NCI-H345 treated with DMSO at 0.1 percent for 48 hours (cell line): ENCODE data around the gene ZFAND3.

Experiments
- DNase-seq: peaks from one replicate; lab custom pipeline; 2025; ENCODE audit not compliant: unreplicated experiment; lab: John Stamatoyannopoulos, UW

The ZFAND3 gene

DNA sequence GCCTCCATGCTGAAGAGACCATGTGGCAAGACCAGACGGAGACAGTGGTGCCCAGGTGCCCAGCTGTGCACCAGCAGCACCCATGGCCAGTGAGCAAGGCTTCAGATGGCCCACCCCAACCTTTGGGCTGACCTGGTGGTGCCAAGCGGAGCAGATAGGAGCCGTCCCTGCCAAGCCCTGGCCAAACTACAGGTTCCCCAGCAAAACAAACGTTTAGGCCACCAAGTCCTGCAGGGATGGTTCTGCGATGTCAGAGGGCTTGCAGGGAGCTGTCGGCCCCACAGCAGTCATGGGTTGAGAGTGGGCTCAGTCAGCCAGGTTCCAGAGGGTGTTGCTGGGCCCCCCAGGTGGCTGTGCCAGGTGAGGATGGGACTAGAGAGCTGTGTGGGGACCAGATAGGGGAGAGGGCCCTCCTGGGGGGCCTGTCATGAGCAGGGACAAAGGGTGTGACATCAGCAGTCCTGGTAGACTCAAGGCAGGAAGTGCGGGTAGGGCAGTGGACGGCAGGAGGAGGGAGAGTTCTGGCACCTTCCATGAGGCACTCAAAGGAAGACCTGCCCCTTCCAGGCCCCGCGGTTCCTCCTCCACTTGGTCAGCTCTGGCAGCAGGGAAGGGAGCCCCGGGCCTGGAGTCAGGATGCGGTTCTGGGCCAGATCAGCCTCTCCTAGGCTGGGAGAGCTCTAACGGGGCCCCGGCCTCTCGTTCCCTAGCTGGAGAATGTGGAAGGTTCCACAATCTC is 342.4 kb downstream of the ZFAND3 start:
- DNase-seq, result no peak

DNA sequence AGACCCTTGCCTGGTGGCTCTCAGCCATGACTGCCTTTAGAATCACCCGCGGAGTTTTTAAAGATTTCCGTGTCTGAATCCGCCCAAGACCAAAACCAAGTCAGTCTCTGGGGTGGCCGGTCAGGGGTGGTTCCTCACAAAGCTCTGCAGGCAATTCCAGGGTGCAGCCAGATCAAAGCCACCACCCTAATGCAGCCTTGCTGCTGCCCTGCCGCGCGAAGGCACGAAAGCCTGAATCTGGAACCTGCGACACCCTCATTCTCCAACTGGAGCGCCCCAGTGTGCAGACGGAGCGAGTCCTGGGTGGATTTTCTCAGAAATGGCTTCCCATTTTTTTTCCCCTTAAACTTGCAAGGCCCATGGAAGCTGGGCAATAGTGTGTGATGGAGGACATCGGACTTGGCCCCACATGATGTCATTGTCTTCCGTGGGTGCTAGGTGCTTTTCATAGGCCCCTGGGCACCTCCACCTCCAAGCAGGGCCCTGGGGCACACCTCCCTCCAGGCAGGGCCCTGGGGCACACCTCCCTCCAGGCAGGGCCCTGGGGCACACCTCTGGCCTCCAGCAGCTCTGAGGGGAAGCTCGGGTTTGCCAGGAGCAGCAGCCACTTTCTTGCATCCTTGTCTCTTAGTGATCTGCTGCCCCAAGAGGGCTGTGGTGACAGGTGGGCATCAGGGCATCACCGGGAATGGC is 343.1 kb downstream of the ZFAND3 start:
- no peak for DNase-seq

DNA sequence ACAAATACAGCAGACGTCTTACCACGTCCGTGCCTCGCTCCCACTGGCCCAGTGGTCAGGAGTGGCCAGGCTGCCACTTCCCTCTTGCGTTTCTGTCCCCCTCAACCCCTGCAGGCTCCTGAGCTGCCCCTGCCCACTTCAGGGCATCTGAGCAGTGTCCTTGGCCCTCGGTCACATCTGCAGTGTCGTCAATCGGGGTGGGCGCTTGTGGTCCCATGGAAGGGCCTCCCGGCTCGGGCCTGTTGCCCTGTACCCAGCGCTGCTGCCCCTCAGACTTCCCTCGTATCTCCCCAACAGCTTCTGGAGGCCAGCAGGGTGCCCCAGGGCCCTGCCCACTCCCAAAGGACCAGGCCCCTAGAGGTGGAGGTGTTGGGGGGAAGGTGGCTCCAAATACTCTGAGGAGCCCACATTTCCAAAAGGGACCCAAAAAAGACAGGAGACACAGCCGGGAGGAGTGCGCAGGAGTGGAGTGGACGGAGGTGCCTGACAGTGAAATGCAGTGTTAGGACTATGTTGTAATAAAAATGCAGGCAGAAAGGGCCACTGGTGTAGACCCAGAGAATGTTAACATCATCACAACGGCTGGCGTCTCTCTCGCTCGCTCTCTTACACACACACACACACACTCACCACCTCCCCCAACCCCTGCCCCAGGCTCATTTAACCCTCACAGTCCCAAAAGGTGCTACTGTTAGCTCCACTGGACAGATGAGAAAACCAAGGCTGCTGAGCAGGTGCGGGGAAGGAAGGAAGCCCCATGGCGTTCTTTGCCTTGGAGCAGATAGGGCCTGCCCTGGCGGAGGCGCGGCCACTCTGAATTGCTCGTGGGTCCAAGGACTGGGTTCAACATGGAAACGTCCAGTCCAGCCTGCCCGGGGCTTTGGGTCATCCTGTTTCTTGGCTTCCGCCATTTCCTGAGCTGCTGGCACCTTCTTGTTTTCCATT is 343.9 kb downstream of the ZFAND3 start:
- no peak for DNase-seq

DNA sequence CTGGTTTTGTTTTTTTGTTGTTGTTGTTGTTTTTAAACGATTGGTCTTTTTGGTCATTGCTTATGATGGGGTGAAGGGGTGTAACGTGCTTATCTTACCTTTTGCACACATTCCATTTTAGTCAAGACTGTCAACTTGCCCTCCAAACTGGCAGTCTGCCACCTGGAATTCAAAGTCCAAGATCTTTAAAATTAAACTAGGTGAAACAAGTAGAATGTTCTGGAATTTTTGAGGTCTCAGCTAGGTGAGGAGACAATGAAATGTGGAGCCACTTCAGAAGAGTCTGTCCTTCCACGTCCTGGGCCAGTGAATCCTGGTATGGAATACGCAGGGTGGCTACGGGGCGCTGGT is 344.6 kb downstream of the ZFAND3 start:
- no peak for DNase-seq

DNA sequence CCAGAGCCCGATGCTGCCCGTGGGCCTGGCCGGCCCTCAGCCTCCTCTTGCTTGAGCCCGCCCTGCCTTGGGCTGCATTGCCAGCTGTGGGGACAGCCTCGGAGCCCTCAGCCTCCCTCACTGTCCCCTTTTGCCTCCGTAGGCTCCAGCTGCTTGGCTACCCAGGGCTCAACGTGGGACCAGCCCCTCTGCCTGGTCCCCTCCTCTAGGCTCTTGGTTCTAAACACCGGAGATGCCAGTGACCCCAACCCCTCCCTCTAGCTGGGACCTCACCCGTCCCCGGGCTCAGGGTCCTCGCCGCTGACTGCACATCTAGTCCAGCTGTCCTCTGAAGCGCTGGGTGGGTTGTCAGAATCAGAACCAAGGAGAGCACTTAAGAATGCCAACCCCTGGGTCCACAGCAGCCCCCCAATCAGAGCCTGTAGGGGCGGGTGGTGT is 345.2 kb downstream of the ZFAND3 start:
- no peak for DNase-seq

DNA sequence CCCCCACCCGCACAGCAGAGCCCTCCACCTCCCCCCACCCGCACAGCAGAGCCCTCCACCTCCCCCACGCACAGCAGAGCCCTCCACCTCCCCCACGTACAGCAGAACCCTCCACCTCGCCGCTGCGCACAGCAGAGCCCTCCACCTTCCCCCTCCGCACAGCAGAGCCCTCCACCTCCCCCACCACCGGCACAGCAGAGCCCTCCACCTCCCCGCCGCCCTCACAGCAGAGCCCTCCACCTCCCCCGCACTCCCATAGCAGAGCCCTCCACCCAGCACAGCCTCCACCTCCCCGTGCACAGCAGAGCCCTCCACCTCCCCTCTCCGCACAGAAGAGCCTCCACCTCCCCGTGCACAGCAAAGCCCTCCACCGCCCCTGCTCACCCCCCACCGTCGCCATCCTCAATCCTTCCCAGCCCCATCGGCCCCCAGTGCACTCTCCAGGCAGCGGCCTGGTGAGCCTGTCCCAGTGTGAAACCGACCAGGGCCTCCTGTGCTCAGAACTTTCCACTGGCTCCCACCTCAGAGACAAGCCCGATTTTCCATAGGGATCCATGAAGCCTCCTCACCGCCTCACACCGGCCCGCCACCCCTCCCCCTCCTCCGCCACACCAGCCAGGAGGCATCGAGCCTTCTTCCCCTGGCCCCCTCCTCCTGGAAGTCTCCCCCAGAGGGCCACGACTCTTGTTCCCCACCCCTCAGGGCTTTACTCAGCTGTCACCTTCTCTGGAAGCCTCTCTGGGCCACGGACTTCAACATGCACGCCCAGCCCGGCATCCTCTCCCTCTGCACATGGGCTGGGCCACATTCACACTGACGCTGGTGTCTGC is 347.1 kb downstream of the ZFAND3 start:
- no peak for DNase-seq

DNA sequence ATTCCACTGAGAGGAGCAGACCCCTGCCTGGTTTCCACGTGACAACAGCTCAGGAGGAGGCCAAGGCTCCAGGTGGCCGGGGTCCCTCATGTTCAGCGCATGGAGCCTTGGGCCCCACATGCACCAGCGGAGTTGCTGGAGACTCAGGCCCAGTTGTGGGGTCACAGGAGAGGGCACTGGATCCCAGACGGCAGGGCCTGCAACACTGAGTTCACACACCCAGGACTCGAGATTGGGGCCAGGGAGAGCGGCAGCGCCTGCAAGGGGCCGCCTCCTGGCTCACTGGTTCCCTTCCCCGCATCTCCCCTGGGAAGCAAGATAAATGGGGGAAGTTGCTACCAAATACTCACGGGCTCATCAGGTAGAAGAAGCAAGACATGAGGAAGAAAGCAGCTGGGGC is 348.1 kb downstream of the ZFAND3 start:
- no peak for DNase-seq

DNA sequence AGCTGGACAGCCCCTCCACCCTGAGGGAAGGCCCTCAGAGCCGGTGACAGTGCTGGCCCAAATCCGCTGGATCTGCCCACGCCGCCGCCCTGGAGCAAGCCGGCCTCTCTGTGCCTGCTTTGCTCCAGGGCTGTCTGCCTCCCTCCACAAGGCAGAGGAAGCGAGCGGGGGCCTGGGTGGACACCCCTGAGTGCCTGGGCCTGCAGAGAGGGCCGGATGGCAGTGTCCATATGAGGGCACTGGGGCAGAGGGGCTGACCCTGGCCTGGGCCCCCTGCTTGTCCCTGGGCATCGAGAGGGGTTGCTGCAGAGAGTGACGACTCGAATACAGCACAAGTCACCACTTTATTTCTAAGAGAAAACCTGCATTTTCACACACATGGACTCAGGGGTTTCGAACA is 348.6 kb downstream of the ZFAND3 start:
- DNase-seq, result no peak

DNA sequence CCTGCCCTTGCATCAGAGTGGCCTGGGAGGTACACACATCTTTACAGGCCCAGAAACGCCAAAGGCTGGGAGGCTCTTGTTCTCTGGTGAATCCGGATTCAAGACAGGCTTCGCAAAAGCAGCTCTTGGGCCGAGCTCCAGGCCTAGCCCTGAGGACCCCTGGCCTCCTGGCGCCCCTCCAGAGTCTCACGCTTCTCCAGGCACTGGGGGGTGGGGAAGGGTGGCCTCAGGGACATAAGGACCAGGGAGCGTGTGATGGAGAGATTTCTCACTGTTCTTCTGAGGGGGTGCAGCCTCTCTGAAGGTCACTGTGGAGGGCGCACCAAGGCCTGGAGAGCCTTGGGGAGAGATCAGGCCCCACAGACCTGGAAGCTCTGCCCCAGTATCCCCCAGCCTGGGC is 349.2 kb downstream of the ZFAND3 start:
- no peak for DNase-seq

DNA sequence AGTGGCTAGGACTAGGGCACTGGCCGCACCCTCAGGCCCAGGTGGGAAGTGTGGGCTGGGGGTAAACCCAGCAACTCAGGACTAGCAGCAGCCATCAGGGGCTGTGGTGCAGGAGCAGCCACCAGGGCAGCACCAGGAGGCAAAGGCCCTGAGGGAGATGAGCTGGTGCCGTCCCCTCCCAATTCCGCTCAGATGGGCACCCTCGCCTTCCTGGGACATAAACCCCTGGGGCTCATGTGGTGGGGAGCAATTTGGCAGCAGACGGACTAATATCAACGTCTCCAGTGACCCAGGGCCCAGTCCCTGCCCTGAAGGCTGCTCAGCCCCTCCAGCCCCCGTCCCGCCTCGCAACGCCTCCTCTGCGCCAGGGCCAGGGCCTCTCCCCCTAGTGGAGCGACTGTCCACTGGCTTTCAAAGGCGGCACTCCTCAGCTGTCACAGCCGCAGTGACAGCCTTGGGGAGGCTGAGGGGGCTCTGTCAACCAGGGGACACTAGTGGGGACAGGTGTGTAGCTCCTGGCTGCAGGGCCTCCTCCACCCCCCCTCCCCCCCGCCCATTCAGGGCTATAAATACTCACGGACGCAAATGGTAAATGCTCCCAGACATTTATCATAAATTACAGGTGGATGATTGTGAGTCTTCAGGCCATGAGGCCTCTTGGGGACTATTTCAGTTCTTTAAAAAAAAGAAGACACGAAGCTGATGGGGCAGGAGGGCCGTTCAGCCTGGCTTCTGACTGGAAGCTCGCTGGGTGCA is 349.9 kb downstream of the ZFAND3 start:
- peak; percentile 64 for DNase-seq

DNA sequence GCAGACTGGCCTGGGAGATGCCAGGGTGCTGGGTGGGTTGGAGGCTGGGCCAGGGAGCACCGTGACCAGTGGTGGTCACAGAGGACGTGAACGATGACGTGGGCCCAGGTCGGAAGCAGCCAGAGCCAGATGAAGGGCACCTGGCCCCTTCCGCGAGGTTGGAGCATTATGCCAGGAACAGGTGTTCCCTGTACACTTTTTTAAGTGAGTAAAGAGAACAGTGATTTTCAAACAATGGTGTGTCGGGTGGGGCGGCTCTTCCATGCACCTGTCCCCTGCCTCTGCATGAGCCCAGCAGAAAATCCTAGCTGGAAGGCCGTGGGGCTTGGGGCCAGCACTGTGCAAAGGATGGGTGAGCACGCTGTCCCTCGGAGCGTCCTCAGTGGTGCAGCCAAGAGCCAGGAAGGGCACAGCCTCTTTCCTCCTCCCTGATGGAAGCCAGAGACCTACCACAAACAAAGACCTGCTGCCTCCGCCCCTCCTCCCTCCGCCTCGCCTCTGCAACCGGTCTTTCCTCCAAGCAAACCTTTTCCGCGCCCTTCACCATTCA is 350.5 kb downstream of the ZFAND3 start:
- peak; percentile 72 for DNase-seq

DNA sequence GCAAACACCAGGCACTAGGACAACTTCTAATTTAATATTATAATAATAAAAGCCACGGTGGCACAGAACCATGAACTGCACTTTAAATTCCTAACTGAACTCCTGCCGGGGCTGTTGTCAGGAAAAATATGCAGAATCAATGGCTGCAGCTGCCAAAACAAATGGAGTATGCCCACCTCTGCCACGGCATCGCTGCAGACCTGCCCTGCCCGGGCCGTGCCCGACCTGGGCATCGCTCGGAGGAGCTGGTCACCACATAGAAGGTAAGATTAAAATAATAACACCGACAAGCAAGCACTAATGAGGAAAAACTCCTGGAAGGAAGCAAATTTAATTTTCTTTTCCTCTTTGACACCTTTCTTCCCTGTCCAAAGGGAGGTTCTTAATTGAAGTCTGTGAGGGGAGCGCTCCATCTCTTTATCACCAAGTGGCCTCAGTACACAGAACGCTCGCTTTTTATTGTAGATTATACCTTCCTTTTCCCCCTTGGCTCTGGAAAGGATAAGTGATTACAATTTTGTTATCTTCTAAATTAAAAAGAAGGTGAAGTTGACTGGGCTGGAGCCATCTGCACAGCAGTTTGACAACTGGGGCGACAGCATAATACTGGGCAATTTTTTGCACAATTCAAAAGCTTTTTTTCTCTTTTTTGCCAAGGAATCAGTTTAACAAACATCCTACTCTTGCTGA is 351.3 kb downstream of the ZFAND3 start:
- no peak for DNase-seq

DNA sequence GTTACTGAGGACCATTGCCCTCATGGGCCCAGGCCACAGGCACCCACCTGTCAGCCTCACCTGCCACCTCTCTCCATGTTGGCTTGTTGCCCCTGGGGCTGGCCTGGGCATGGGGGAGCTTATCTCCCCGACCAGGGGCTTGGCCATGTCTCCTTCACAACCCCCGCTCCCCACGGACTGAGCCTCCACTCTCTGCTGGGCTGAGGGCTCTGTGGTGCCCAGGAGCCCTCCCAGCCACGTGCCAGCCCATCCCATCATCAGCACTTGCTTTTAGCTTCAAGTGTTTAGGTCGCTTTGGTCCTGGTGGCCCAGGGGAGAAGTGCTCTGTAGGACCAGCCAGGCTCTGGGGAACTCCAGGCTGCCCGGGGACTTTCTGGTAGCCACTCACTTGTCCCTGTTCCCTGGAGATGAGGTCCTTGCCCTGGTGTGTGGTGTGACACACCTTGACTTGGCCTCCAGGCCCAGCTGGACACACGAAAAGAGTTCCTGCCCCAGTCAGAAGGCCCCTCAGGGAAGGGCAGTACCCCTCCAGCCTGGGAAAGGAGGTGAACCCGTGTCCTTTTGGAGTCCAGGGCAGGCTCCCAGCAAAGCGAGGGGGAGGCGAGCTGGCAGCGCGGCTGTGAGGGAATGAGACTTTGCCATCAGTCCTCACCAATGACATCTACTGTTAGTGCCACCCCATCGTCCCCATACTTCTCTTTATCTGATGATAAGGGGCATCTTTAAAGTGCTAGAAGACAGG is 352.6 kb downstream of the ZFAND3 start:
- no peak for DNase-seq

DNA sequence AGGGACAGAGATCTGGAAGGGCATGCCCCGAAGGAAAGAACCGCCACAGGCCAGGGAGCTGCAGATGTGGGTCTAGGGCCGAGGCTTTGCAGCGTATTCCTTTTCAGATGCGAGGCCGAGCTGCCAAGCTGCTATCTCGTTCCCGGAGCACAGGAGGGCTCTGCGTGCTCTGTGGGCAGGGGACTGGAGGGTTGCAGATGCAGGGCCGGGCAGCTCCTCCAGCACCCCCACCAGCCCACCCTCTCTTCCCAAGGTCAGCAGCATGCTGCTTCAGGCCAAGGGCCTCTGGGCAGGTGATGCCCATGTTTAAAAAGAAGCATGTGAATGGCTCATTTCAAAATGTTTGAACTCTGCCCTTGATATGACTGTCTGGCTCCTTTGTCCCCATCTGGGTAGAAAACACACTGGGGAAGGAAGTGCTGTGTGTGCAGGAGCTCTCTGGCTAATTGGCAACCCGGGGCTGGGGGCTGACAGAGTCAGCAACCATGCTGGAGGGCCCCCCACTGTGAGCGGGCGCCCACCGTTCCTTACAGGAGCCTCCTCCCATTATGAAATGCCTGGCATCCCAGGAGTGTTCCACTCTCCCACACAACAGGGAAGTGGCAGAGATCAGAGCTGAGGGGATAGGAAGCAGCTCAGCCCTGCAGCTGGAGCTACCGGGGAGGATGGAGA is 353.3 kb downstream of the ZFAND3 start:
- no peak for DNase-seq

DNA sequence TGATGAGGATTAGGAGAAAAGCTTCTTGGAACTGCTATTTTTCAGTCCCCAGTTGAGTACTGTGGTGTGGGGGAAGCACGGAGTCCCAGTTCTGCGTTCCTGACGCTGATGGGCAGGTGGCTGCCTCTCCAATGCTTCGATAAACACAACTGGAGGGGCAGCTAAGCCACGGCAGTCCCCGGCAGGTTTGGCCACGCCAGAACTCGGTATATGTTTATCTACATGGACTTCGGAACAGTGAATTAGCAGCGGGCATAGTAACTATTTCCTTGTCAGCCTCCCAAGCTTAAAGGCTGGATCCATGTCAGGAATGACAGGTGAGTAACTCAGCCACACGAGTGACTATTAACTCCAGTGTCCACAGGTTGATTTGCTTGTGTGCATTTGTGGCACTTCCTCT is 354.4 kb downstream of the ZFAND3 start:
- DNase-seq, result no peak

DNA sequence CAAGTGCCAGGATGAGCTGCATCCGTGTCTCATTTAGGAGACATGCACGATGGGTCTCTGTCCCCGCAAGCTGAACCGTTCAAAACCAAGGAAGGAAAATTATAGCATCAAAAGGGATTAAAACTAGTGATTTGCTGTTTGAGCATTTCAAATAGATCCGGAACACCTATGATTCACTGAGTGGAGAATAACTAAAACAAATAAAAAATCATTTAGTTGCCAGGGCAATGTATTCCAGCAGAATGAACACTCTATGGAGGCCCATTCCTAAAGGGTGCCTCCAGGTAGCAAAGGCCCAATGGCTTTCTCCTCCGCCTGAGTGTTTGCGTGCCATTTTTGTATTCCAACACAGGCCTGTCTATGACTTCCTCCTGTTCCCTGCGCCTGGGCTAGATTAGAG is 354.8 kb downstream of the ZFAND3 start:
- DNase-seq, result no peak

DNA sequence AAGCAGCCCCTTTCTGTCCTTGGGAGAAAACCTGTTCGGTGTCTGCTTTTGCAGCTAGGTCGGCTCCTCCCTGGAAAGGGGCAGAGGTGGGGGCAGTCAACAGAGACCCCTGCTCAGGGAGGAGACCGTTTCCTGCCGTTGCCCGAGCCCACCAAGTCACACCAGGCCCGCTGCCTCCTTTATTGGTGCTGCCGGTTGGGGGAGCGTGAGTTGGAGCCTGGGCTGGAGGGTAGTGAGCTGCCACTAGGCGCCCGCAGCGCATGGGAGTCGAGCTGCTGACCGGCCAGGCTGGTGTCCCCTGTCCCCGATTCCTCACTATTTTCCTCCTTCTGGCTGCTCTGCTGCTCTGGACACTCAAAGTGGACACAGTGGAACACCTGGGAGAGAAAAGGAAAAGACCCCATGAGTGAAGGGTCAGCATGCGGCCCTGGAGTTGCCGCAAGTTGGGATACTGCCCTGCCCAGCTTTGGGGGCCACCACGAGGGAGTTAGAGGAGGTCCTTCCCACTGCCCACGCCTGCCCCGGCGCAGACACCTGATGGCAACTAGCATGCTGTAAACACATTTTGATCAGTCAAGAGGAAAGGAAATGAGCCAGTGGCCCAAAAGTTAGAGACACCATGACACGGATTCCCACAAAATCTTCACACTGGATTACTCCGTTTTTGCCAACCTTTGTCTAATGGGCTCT is 355.4 kb downstream of the ZFAND3 start:
- DNase-seq, result no peak
